IMR-90 (cell line): ENCODE results near the gene SEMA5A. TPM values are rescaled to one million over a fixed set of nuclear protein-coding genes. Genes with fewer than 3 reads are reported as not detected.

Experiments
- ATAC-seq: fragments of 200-7000 bp; cut with Tn5 transposase; 2 replicates; pipeline ENCODE4 v1.9.1; 2020; ENCODE audit warnings: low read depth, mild to moderate bottlenecking, moderate library complexity
- BruUV-seq: library from RNA; stranded (reverse); fragments of 400-500 nt; replicated peaks from 2 replicates; lab custom pipeline; 2021; lab: Mats Ljungman, UMichigan
- CTCF ChIA-PET: fragments of 300-600 bp; formaldehyde crosslinking; extraction: SDS; loops from one replicate; lab custom pipeline; 2021; ENCODE audit warnings: antibody characterized with exemption; lab: Yijun Ruan, JAX
- POLR2A ChIA-PET: fragments of 300-600 bp; sonication (Branson Sonifier 250); formaldehyde crosslinking; loops from one replicate; lab custom pipeline; 2022; ENCODE audit warnings: antibody characterized with exemption; ENCODE audit not compliant: unreplicated experiment; lab: Charles Lee
- DNase-seq: peaks from one replicate; pipeline ENCODE4 v3.0.0; 2013
- H2AFZ ChIP-seq: replicated peaks from 2 replicates; pipeline ENCODE3; 2013; ENCODE audit warnings: low read length, mild to moderate bottlenecking; ENCODE audit not compliant: poor library complexity
- H2AK5ac ChIP-seq: 2 replicates; pipeline ENCODE4 v1.6.1; 2013; ENCODE audit warnings: low read depth, low read length, inconsistent platforms
- H2AK9ac ChIP-seq: replicated peaks from 2 replicates; pipeline ENCODE3; 2013; ENCODE audit warnings: mild to moderate bottlenecking, low read depth, low read length, moderate library complexity; ENCODE audit not compliant: poor library complexity
- H2BK120ac ChIP-seq: 2 replicates; pipeline ENCODE4 v1.6.1; 2013; ENCODE audit warnings: low read depth, low read length, inconsistent platforms
- H2BK15ac ChIP-seq: 3 replicates; pipeline ENCODE4 v1.6.1; 2013; ENCODE audit warnings: low read depth, low read length, inconsistent platforms
- H2BK20ac ChIP-seq: 2 replicates; pipeline ENCODE4 v1.6.1; 2013; ENCODE audit warnings: low read depth, mild to moderate bottlenecking, inconsistent platforms, low read length, moderate library complexity
- H2BK5ac ChIP-seq: 2 replicates; pipeline ENCODE4 v1.6.1; 2013; ENCODE audit warnings: mild to moderate bottlenecking, low read depth, low read length, inconsistent platforms; ENCODE audit not compliant: poor library complexity, severe bottlenecking
- H3K14ac ChIP-seq: replicated peaks from 2 replicates; pipeline ENCODE4 v1.6.1; 2013; ENCODE audit warnings: low read depth, low read length, inconsistent platforms
- H3K18ac ChIP-seq: 2 replicates; pipeline ENCODE4 v1.6.1; 2013; ENCODE audit warnings: low read depth, low read length, control low read depth
- H3K23ac ChIP-seq: 2 replicates; pipeline ENCODE4 v1.6.1; 2013; ENCODE audit warnings: low read depth, low read length, inconsistent platforms
- H3K27ac ChIP-seq: 2 replicates; pipeline ENCODE4 v1.5.1; 2013; ENCODE audit warnings: mild to moderate bottlenecking, control low read depth, low read length; ENCODE audit not compliant: insufficient read depth
- H3K27me3 ChIP-seq: 2 replicates; pipeline ENCODE4 v1.6.1; 2013; ENCODE audit warnings: low read length; ENCODE audit not compliant: control insufficient read depth, insufficient read depth
- H3K36me3 ChIP-seq: 2 replicates; pipeline ENCODE4 v1.6.1; 2013; ENCODE audit warnings: low read length, mixed read lengths; ENCODE audit not compliant: control insufficient read depth, insufficient read depth
- H3K4ac ChIP-seq: 2 replicates; pipeline ENCODE4 v1.6.1; 2013; ENCODE audit warnings: low read depth, low read length, inconsistent platforms
- H3K4me1 ChIP-seq: 2 replicates; pipeline ENCODE4 v1.6.1; 2013; ENCODE audit warnings: low read length, mixed read lengths; ENCODE audit not compliant: control insufficient read depth, insufficient read depth
- H3K4me2 ChIP-seq: 2 replicates; pipeline ENCODE4 v1.6.1; 2013; ENCODE audit warnings: low read depth, mild to moderate bottlenecking, control low read depth, low read length, moderate library complexity
- H3K4me3 ChIP-seq: 2 replicates; pipeline ENCODE4 v1.5.1; 2013; ENCODE audit warnings: low read depth, mild to moderate bottlenecking, control low read depth, low read length, moderate library complexity; ENCODE audit not compliant: insufficient read depth
- H3K56ac ChIP-seq: 2 replicates; pipeline ENCODE4 v1.6.1; 2013; ENCODE audit warnings: low read length, inconsistent platforms; ENCODE audit not compliant: insufficient read depth; ENCODE audit errors: extremely low read depth
- H3K79me1 ChIP-seq, 2 experiments: 2 replicates each; pipeline ENCODE4 v1.6.1; 2013; ENCODE audit warnings: low read length in 2 of 2, inconsistent platforms in 1 of 2, low read depth in 1 of 2
- H3K9ac ChIP-seq: 2 replicates; pipeline ENCODE4 v1.6.1; 2013; ENCODE audit warnings: low read depth, low read length, control low read depth
- H3K9me1 ChIP-seq: 2 replicates; pipeline ENCODE4 v1.6.1; 2013; ENCODE audit warnings: low read length, inconsistent platforms; ENCODE audit not compliant: insufficient read depth
- H3K9me3 ChIP-seq: 2 replicates; pipeline ENCODE4 v1.6.1; 2013; ENCODE audit warnings: low read length; ENCODE audit not compliant: control insufficient read depth, insufficient read depth
- H4K20me1 ChIP-seq: 2 replicates; pipeline ENCODE4 v1.6.1; 2013; ENCODE audit warnings: low read length, inconsistent platforms; ENCODE audit not compliant: insufficient read depth
- H4K5ac ChIP-seq: 2 replicates; pipeline ENCODE4 v1.6.1; 2013; ENCODE audit warnings: mild to moderate bottlenecking, low read depth, low read length, control low read depth
- H4K8ac ChIP-seq, 2 experiments: 2 replicates each; pipeline ENCODE4 v1.6.1; 2013; ENCODE audit warnings: low read depth in 2 of 2, low read length in 2 of 2, control low read depth in 1 of 2, inconsistent platforms in 1 of 2
- H4K91ac ChIP-seq: 2 replicates; pipeline ENCODE4 v1.6.1; 2013; ENCODE audit warnings: low read depth, low read length, inconsistent platforms; ENCODE audit not compliant: insufficient read depth
- BHLHE40 ChIP-seq: fragments of 150-350 bp; IDR thresholded peaks from 2 replicates; pipeline ENCODE4 v1.6.1; 2016; ENCODE audit warnings: mild to moderate bottlenecking, low read depth, low read length
- CEBPB ChIP-seq: IDR thresholded peaks from 2 replicates; pipeline ENCODE4 v1.6.1; 2012; ENCODE audit warnings: low read depth, low read length, improper control_type of control experiment
- CTCF ChIP-seq: conservative IDR thresholded peaks from 2 replicates; pipeline ENCODE4 v1.5.1; 2012; ENCODE audit warnings: mild to moderate bottlenecking, low read depth, low read length, improper control_type of control experiment
- FOS ChIP-seq: fragments of 150-350 bp; IDR thresholded peaks from 2 replicates; pipeline ENCODE4 v1.6.1; 2016; ENCODE audit warnings: low read depth, low read length
- MAZ ChIP-seq: IDR thresholded peaks from 2 replicates; pipeline ENCODE4 v1.6.1; 2012; ENCODE audit warnings: low read depth, mild to moderate bottlenecking, low read length, improper control_type of control experiment, moderate library complexity, borderline replicate concordance
- NFE2L2 ChIP-seq: fragments of 150-350 bp; IDR thresholded peaks from 2 replicates; pipeline ENCODE4 v1.6.1; 2016; ENCODE audit warnings: low read depth, mild to moderate bottlenecking, low read length
- POLR2A ChIP-seq: IDR thresholded peaks from 2 replicates; pipeline ENCODE4 v1.6.1; 2012; ENCODE audit warnings: mild to moderate bottlenecking, low read depth, low read length
- RAD21 ChIP-seq: IDR thresholded peaks from 2 replicates; pipeline ENCODE4 v1.6.1; 2012; ENCODE audit warnings: low read length, improper control_type of control experiment
- RCOR1 ChIP-seq: IDR thresholded peaks from 2 replicates; pipeline ENCODE4 v1.6.1; 2012; ENCODE audit warnings: mild to moderate bottlenecking, low read length, improper control_type of control experiment; ENCODE audit not compliant: insufficient replicate concordance
- SMC3 ChIP-seq: fragments of 150-350 bp; IDR thresholded peaks from 2 replicates; pipeline ENCODE4 v1.6.1; 2016; ENCODE audit warnings: low read depth, mild to moderate bottlenecking, antibody characterized with exemption, low read length, moderate library complexity
- USF2 ChIP-seq: fragments of 150-350 bp; IDR thresholded peaks from 2 replicates; pipeline ENCODE4 v1.6.1; 2017; ENCODE audit warnings: mild to moderate bottlenecking, antibody characterized with exemption, low read length, low read depth
- WGBS, 2 experiments: methylation state at CpG; one replicate each; pipeline versions ENCODE4 v1.1.5 to v1.1.7; 2013; ENCODE audit warnings: missing lambda C conversion rate in 2 of 2; ENCODE audit not compliant: insufficient read length in 1 of 2; ENCODE audit errors: extremely low coverage in 2 of 2; 5-methylcytosine and 5-hydroxymethylcytosine counted together
- dilution Hi-C: fragments of 300-500 bp; cut with HindIII; formaldehyde crosslinking; loops from one replicate; pipeline ENCODE4 v1.14.3; 2018; ENCODE audit warnings: low sequenced_read_pairs; ENCODE audit not compliant: unreplicated experiment
- in situ Hi-C: fragments of 300-500 bp; cut with MboI; formaldehyde crosslinking; loops from 3 replicates; pipeline ENCODE4 v1.14.3; 2019; ENCODE audit warnings: low sequenced_read_pairs, inconsistent platforms, mixed read lengths
- intact Hi-C: fragments of 100-400 bp; cut with micrococcal nuclease; formaldehyde crosslinking; loops from 2 replicates; pipeline ENCODE4 v1.10.0; 2022
- polyA plus RNA-seq, 3 experiments: library from polyadenylated mRNA; depleted of rRNA; stranded (reverse); fragments of >200 nt; gene quantifications; 2 replicates each; pipeline ENCODE4 v1.2.3, GENCODE V29; 2012; ENCODE audit warnings: low replicate concordance in 1 of 3
- total RNA-seq: library from RNA; depleted of rRNA; stranded (reverse); fragments of >200 nt; gene quantifications from 2 replicates; pipeline ENCODE4 v1.2.3, GENCODE V29; 2012

Gene SEMA5A
- total and polyA plus RNA-seq, 2 of the 4 experiments (the other 2 are of a cell fraction), result 8.2 to 9.9 TPM

- TF ChIP-seq BHLHE40, result no peak
Observed at GRCh38 chr5:9104571-9105339, 441.1 kb downstream of the SEMA5A start (continued).

- Histone ChIP-seq H3K4me1 (peaks cover 8% of the 10 kb centered on the region), H3K9ac (no peak overlapping the region), H2AK9ac (no peak overlapping the region), H3K27ac (no peak overlapping the region), H4K8ac (no peak overlapping the region), H3K79me1 (peaks cover 0 to 3% of the 10 kb centered on the region in 2 experiments; a peak in 1 of 4 replicates), H2BK15ac (no peak overlapping the region), H3K14ac (no peak overlapping the region), H4K91ac (no peak overlapping the region), H3K4me3 (no peak overlapping the region), H4K20me1 (no peaks in the 10 kb centered on the region), H3K56ac (no peak overlapping the region), H3K23ac (no peak overlapping the region), H2AK5ac (no peak overlapping the region), H2AFZ (no peak overlapping the region), H3K18ac (no peak overlapping the region), H2BK5ac (no peak overlapping the region), H3K4me2 (no peak overlapping the region), H3K36me3 (peaks cover 6% of the 10 kb centered on the region), H2BK20ac (no peak overlapping the region), H3K4ac (no peak overlapping the region), H3K27me3 (no peaks in the 10 kb centered on the region), H4K5ac (no peak overlapping the region), H3K9me3 (no peaks in the 10 kb centered on the region), H2BK120ac (no peak overlapping the region), H3K9me1 (peaks cover 9% of the 10 kb centered on the region)
- CTCF ChIA-PET, result no interaction called here
- no peak for DNase-seq
- in situ Hi-C loops, result no loop called here
- intact Hi-C loops, result no loop called here
- dilution Hi-C loops, result no loop called here
- no TSS peak for BruUV-seq
- ATAC-seq, result no peak
- WGBS, 2 experiments, result no CpG with 5 or more reads among the region's 4 CpGs
- TF ChIP-seq NFE2L2 (no peak), FOS (no peak), SMC3 (no peak), USF2 (no peak), RCOR1 (no peak), CEBPB (no peak), CTCF (no peak), MAZ (no peak), POLR2A (no peak), RAD21 (no peak), BHLHE40 (no peak)
- POLR2A ChIA-PET, result no interaction called here
Observed at GRCh38 chr5:9103290-9103689, 442.6 kb downstream of the SEMA5A start.
